HEK293 (cell line): Measurements from ENCODE around the gene TTC13.

Experiments used
- ATF2 ChIP-seq: fragments of 450-650 bp; formaldehyde crosslinking; IDR thresholded peaks from 2 replicates; pipeline ENCODE4 v1.5.1; 2016; ENCODE audit warnings: missing biosample characterization, missing genetic modification characterization, low read depth
- GFI1B ChIP-seq: fragments of 450-650 bp; formaldehyde crosslinking; IDR thresholded peaks from 2 replicates; pipeline ENCODE4 v1.5.1; 2016; ENCODE audit warnings: missing biosample characterization, missing genetic modification characterization
- GLIS1 ChIP-seq: fragments of 450-650 bp; formaldehyde crosslinking; IDR thresholded peaks from 2 replicates; pipeline ENCODE4 v1.5.1; 2016; ENCODE audit warnings: missing biosample characterization, missing genetic modification characterization
- IKZF3 ChIP-seq: fragments of 450-650 bp; IDR thresholded peaks from 2 replicates; pipeline ENCODE4 v1.5.0; 2018; ENCODE audit warnings: missing biosample characterization, mild to moderate bottlenecking, missing genetic modification characterization, moderate library complexity
- TRIM28 ChIP-seq: IDR thresholded peaks from 2 replicates; pipeline ENCODE4 v1.6.1; 2011; ENCODE audit warnings: low read length, control low read depth, borderline replicate concordance
- ZBTB1 ChIP-seq: fragments of 450-650 bp; formaldehyde crosslinking; IDR thresholded peaks from 2 replicates; pipeline ENCODE4 v1.5.1; 2016; ENCODE audit warnings: missing biosample characterization, missing genetic modification characterization
- ZEB2 ChIP-seq: fragments of 450-650 bp; formaldehyde crosslinking; IDR thresholded peaks from 2 replicates; pipeline ENCODE4 v1.5.1; 2016; ENCODE audit warnings: missing biosample characterization, missing genetic modification characterization
- ZFP37 ChIP-seq: fragments of 450-650 bp; formaldehyde crosslinking; IDR thresholded peaks from 2 replicates; pipeline ENCODE4 v1.5.1; 2016; ENCODE audit warnings: missing biosample characterization, missing genetic modification characterization
- ZNF133 ChIP-seq: fragments of 450-650 bp; formaldehyde crosslinking; IDR thresholded peaks from 2 replicates; pipeline ENCODE4 v1.5.1; 2016; ENCODE audit warnings: missing biosample characterization, missing genetic modification characterization
- ZNF16 ChIP-seq: fragments of 450-650 bp; formaldehyde crosslinking; IDR thresholded peaks from 2 replicates; pipeline ENCODE4 v1.5.1; 2016; ENCODE audit warnings: low read depth, missing biosample characterization, missing genetic modification characterization
- ZNF202 ChIP-seq: fragments of 450-650 bp; formaldehyde crosslinking; IDR thresholded peaks from 2 replicates; pipeline ENCODE4 v1.5.1; 2016; ENCODE audit warnings: missing biosample characterization, missing genetic modification characterization, borderline replicate concordance
- ZNF350 ChIP-seq: fragments of 450-650 bp; formaldehyde crosslinking; IDR thresholded peaks from 2 replicates; pipeline ENCODE4 v1.5.0; 2017; ENCODE audit warnings: missing biosample characterization, mild to moderate bottlenecking, missing genetic modification characterization
- ZNF354C ChIP-seq: fragments of 450-650 bp; formaldehyde crosslinking; IDR thresholded peaks from 2 replicates; pipeline ENCODE4 v1.5.1; 2016; ENCODE audit warnings: missing biosample characterization, missing genetic modification characterization, low read depth, borderline replicate concordance
- ZNF416 ChIP-seq: fragments of 450-650 bp; formaldehyde crosslinking; IDR thresholded peaks from 2 replicates; pipeline ENCODE4 v1.5.1; 2016; ENCODE audit warnings: missing biosample characterization, missing genetic modification characterization
- ZNF521 ChIP-seq: fragments of 450-650 bp; formaldehyde crosslinking; IDR thresholded peaks from 2 replicates; pipeline ENCODE4 v1.5.1; 2017; ENCODE audit warnings: missing biosample characterization, mild to moderate bottlenecking, missing genetic modification characterization
- ZNF548 ChIP-seq: fragments of 450-650 bp; formaldehyde crosslinking; IDR thresholded peaks from 2 replicates; pipeline ENCODE4 v1.5.1; 2016; ENCODE audit warnings: missing biosample characterization, missing genetic modification characterization
- ZNF549 ChIP-seq: fragments of 450-650 bp; IDR thresholded peaks from 2 replicates; pipeline ENCODE4 v1.5.1; 2018; ENCODE audit warnings: missing biosample characterization, missing genetic modification characterization, mild to moderate bottlenecking, inconsistent platforms, moderate library complexity
- ZNF555 ChIP-seq: fragments of 450-650 bp; formaldehyde crosslinking; conservative IDR thresholded peaks from 2 replicates; pipeline ENCODE4 v1.5.1; 2017; ENCODE audit warnings: missing biosample characterization, mild to moderate bottlenecking, missing genetic modification characterization, inconsistent platforms
- ZNF571 ChIP-seq: fragments of 450-650 bp; formaldehyde crosslinking; IDR thresholded peaks from 2 replicates; pipeline ENCODE4 v1.5.0; 2017; ENCODE audit warnings: missing biosample characterization, missing genetic modification characterization
- ZNF585B ChIP-seq: fragments of 450-650 bp; formaldehyde crosslinking; IDR thresholded peaks from 2 replicates; pipeline ENCODE4 v1.5.1; 2016; ENCODE audit warnings: missing biosample characterization, missing genetic modification characterization
- ZNF621 ChIP-seq: fragments of 450-650 bp; formaldehyde crosslinking; IDR thresholded peaks from 2 replicates; pipeline ENCODE4 v1.5.1; 2017; ENCODE audit warnings: missing biosample characterization, missing genetic modification characterization
- ZNF623 ChIP-seq: fragments of 450-650 bp; formaldehyde crosslinking; IDR thresholded peaks from 2 replicates; pipeline ENCODE4 v1.5.1; 2016; ENCODE audit warnings: missing biosample characterization, missing genetic modification characterization
- ZNF670 ChIP-seq: fragments of 450-650 bp; formaldehyde crosslinking; IDR thresholded peaks from 2 replicates; pipeline ENCODE4 v1.5.1; 2016; ENCODE audit warnings: missing biosample characterization, missing genetic modification characterization, low read depth
- ZNF692 ChIP-seq: fragments of 450-650 bp; formaldehyde crosslinking; IDR thresholded peaks from 2 replicates; pipeline ENCODE4 v1.5.1; 2016; ENCODE audit warnings: missing biosample characterization, missing genetic modification characterization
- TF ChIP-seq, protein P1 (sequence below): fragments of 450-650 bp; formaldehyde crosslinking; conservative IDR thresholded peaks from 2 replicates; pipeline ENCODE4 v1.5.1; 2016; ENCODE audit warnings: low read depth, missing biosample characterization, missing genetic modification characterization
- TF ChIP-seq, protein P2 (sequence below): fragments of 450-650 bp; formaldehyde crosslinking; conservative IDR thresholded peaks from 2 replicates; pipeline ENCODE4 v1.5.1; 2016; ENCODE audit warnings: low read depth, missing biosample characterization, missing genetic modification characterization
- TF ChIP-seq, protein P3 (sequence below): fragments of 450-650 bp; formaldehyde crosslinking; IDR thresholded peaks from 2 replicates; pipeline ENCODE4 v1.5.1; 2017; ENCODE audit warnings: missing biosample characterization, missing genetic modification characterization

Gene TTC13

DNA sequence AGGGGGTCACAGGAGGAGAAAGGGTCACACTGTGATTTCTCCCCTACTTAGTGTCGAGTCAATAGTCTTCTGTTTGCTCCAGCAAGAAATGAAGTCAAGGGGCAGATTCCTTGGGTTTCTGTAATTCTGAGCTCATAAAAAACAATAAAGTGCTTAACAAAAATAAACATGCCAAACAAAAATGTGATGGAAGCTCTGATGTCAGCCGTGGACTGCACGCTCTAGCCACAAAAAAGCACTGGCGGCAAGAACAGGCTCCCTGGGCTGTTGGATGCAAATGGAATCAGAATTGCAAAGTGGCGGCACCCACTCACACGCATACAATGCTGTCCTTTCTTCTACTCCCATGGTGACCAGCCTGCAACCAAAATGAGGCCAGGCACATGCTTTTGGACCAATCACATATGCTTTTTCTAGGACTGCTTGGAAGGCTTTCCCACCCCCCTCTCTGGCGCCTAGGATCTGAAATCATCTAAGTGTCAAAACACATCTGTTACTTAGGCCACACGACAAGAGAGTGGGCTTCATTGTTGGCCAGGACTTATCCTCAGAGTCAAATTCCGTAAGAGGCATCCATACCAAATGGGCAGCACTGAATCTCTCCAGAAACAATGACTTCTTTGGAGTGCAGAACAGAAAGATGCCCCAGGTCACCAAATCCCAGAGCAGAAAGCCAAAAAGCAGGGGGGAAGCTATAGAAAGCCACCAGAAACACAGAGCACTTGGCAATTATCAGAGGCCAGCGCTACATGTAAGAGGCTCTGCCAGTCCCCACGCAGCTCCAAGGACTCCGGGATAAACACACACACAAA lies 119.5 kb downstream of the TTC13 start (continued):
- TF ChIP-seq ZNF621 (tag by site-specific recombination) (no peak), ZNF549 (tag by site-specific recombination) (no peak), ZEB2 (tag by site-specific recombination) (peak; percentile 86), ZNF692 (tag by site-specific recombination) (0 out of 2 replicates have a peak, but pooled peaks have one; percentile 47), ZNF548 (tag by site-specific recombination) (no peak), ZNF571 (tag by site-specific recombination) (no peak), ZNF16 (tag by site-specific recombination) (no peak), ZNF623 (tag by site-specific recombination) (no peak), ZNF585B (tag by site-specific recombination) (no peak), ZNF521 (tag by site-specific recombination) (no peak), ZNF354C (tag by site-specific recombination) (no peak), GFI1B (peak; percentile 20; the same call in 1 of the 2 replicates), IKZF3 (tag by site-specific recombination) (0 out of 2 replicates have a peak, but pooled peaks have one; percentile 55), ATF2 (tag by site-specific recombination) (0 out of 2 replicates have a peak, but pooled peaks have one; percentile 46), ZNF416 (tag by site-specific recombination) (no peak), TRIM28 (no peak), ZNF670 (no peak), ZNF555 (tag by site-specific recombination) (no peak; the same call in 1 of the 2 replicates), ZNF133 (tag by site-specific recombination) (no peak), GLIS1 (tag by site-specific recombination) (peak; percentile 45; the same call in 1 of the 2 replicates), ZFP37 (tag by site-specific recombination) (no peak), ZNF350 (tag by site-specific recombination) (no peak), ZNF202 (tag by site-specific recombination) (no peak), ZBTB1 (tag by site-specific recombination) (no peak)
- TF ChIP-seq, protein P1, sequence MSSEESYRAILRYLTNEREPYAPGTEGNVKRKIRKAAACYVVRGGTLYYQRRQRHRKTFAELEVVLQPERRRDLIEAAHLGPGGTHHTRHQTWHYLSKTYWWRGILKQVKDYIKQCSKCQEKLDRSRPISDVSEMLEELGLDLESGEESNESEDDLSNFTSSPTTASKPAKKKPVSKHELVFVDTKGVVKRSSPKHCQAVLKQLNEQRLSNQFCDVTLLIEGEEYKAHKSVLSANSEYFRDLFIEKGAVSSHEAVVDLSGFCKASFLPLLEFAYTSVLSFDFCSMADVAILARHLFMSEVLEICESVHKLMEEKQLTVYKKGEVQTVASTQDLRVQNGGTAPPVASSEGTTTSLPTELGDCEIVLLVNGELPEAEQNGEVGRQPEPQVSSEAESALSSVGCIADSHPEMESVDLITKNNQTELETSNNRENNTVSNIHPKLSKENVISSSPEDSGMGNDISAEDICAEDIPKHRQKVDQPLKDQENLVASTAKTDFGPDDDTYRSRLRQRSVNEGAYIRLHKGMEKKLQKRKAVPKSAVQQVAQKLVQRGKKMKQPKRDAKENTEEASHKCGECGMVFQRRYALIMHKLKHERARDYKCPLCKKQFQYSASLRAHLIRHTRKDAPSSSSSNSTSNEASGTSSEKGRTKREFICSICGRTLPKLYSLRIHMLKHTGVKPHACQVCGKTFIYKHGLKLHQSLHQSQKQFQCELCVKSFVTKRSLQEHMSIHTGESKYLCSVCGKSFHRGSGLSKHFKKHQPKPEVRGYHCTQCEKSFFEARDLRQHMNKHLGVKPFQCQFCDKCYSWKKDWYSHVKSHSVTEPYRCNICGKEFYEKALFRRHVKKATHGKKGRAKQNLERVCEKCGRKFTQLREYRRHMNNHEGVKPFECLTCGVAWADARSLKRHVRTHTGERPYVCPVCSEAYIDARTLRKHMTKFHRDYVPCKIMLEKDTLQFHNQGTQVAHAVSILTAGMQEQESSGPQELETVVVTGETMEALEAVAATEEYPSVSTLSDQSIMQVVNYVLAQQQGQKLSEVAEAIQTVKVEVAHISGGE (tag by site-specific recombination) = no peak
- TF ChIP-seq, protein P2, sequence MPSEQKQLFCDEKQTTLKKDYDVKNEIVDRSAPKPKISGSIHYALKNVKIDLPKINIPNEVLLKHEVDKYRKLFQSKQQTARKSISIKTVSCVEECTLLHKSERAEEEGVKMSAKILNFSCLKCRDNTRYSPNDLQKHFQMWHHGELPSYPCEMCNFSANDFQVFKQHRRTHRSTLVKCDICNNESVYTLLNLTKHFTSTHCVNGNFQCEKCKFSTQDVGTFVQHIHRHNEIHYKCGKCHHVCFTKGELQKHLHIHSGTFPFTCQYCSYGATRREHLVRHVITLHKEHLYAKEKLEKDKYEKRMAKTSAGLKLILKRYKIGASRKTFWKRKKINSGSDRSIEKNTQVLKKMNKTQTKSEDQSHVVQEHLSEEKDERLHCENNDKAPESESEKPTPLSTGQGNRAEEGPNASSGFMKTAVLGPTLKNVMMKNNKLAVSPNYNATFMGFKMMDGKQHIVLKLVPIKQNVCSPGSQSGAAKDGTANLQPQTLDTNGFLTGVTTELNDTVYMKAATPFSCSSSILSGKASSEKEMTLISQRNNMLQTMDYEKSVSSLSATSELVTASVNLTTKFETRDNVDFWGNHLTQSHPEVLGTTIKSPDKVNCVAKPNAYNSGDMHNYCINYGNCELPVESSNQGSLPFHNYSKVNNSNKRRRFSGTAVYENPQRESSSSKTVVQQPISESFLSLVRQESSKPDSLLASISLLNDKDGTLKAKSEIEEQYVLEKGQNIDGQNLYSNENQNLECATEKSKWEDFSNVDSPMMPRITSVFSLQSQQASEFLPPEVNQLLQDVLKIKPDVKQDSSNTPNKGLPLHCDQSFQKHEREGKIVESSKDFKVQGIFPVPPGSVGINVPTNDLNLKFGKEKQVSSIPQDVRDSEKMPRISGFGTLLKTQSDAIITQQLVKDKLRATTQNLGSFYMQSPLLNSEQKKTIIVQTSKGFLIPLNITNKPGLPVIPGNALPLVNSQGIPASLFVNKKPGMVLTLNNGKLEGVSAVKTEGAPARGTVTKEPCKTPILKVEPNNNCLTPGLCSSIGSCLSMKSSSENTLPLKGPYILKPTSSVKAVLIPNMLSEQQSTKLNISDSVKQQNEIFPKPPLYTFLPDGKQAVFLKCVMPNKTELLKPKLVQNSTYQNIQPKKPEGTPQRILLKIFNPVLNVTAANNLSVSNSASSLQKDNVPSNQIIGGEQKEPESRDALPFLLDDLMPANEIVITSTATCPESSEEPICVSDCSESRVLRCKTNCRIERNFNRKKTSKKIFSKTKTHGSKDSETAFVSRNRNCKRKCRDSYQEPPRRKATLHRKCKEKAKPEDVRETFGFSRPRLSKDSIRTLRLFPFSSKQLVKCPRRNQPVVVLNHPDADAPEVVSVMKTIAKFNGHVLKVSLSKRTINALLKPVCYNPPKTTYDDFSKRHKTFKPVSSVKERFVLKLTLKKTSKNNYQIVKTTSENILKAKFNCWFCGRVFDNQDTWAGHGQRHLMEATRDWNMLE (tag by site-specific recombination) = 0 out of 2 replicates have a peak, but pooled peaks have one; percentile 24
- TF ChIP-seq, protein P3, sequence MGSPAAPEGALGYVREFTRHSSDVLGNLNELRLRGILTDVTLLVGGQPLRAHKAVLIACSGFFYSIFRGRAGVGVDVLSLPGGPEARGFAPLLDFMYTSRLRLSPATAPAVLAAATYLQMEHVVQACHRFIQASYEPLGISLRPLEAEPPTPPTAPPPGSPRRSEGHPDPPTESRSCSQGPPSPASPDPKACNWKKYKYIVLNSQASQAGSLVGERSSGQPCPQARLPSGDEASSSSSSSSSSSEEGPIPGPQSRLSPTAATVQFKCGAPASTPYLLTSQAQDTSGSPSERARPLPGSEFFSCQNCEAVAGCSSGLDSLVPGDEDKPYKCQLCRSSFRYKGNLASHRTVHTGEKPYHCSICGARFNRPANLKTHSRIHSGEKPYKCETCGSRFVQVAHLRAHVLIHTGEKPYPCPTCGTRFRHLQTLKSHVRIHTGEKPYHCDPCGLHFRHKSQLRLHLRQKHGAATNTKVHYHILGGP (tag by site-specific recombination) = no peak
